ENCODE data around the gene CCNA2.
A peak's percentile ranks its signal among the peaks of the same experiment; 100 is the strongest.

The CCNA2 gene

DNA sequence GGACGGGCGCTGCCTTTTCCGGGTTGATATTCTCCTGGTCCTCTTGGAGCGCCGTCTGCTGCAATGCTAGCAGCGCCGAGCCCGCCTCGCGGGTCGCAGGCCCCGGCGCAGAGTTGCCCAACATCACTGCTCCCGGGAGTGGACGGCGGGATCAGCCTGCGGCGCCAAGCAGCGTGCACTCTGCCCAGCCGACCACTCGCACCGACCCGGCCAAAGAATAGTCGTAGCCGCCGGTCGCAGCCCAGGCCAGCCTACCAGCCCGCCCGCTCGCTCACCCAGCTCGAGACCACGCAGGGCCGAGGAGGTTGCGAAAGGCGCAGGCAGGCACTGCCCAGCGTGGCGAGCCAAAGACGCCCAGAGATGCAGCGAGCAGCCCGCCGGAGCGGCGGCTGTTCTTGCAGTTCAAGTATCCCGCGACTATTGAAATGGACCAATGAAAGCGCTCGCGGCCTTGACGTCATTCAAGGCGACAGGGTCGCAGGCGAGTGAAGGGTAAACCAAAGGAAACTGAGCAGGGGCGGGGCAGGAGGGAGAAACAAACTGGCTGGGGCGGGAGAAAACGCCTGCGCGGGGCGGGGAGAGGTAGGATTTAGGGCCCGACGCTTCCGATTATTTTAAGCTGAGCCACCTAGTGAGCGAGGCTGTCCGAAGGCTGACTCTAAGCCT, at the start of gene CCNA2:
Gene CCNA2 (minus strand): TSS at position 379 of the 666 bp plus-strand sequence. CDS start 255 bp downstream, at position 124.
- peak; percentile 97 for DNase-seq (ENCODE audit: low spot score)

DNA sequence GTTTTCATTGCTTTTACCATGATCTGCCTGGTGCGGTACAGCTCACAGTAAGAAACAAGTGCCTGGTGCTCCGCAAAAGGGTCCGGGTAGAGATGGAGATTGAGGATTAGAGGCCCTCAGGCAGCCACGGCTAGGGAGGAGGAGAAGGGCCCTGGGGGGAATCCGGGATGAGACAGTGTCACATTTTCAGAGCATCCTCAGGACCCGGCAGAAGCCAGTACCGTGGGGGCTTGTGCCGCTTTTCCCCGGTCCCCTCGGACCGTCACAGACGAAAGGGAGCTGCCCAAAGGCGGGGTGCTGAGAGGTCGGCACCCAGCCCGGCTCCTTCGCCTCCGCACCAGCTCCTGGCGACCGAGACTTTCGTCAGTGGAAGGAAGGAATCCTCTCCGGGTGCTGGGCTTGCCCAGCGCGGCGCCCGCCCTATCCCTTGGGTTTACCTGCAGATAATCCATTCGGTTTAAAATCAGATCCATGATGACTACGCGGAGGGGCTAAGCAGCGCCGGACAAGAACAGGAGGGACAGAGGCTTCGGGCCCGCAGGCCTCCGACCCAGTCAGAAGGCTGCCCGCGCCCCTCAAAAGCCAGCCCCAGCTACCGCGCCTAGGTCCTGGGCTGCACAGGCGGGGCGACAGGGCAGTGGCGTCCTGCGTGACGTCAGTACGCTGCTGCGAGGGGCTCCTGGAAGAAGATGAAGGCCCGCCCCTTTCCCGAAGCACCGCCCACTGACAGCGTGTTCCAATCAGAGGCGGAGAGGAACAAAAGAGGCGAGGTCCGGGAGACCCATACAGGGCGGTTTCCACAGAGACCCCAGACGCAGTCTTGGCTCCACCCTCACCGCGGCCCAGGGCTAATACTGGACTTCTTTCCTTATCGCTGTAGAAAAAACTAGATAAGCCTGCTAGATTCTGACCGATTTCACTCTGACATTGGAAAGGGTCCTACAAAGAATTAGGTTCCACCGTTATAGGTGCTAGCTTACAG, 46.4 kb upstream of the CCNA2 start, which contains the start of gene BBS7:
Gene BBS7 (minus strand): TSS at position 634 of the 982 bp plus-strand sequence. CDS start 161 bp downstream, at position 473.
- DNase-seq (ENCODE audit: low spot score) = peak; percentile 96

- no peak for DNase-seq (ENCODE audit: low spot score)
These were observed 40.1 kb upstream of the CCNA2 start for GRCh38 chr4:121863799-121864198.

- no peak for DNase-seq (ENCODE audit: low spot score)
These were observed 37.7 kb upstream of the CCNA2 start for GRCh38 chr4:121861426-121861825.

- no peak for DNase-seq (ENCODE audit: low spot score)
These were observed 36.4 kb upstream of the CCNA2 start for GRCh38 chr4:121860121-121860520.

GRCh38 chr4:121851354-121851753, 27.7 kb upstream of the CCNA2 start:
- no peak for DNase-seq (ENCODE audit: low spot score)

- no peak for DNase-seq (ENCODE audit: low spot score)
These were observed 23.0 kb upstream of the CCNA2 start for GRCh38 chr4:121846662-121847061.

DNA sequence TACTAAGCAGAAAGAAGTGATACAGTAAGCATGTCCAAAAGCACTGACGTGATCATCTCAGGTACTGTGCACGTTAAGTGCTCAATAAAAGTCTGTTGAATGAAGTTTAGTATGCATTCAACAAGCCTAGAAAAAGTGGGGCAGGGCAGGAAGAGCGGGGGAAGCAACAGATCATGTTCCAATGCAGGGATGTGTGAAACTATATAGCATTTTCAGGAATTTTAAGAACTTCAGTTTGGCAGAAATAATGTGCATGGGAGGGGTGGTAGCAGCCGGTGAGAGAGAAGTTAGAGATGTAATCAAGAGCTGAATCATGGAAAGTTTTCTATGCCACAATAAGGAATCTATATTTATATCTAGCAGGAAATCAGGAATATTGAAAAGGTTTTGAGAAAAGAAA, 19.2 kb upstream of the CCNA2 start:
- no peak for DNase-seq (ENCODE audit: low spot score)

DNA sequence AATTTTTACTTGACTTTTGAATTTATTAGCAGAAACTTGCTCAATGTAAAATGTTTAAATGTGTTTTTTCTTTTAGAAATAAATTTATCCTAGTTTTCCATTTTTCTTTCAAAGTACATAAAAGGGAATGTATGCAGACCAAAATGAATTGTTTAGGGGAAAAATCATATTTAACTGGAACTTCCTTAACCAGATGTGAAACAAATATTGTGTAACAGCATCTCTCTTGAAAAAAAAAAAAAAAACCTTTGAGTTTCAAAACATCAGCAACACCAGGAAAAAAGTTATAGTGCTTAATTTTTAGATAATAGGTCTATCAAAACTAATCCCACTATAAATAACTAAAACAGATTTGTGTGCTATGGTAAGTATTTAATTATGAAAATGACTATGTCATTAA, 14.5 kb upstream of the CCNA2 start:
- DNase-seq (ENCODE audit: low spot score) = no peak

DNA sequence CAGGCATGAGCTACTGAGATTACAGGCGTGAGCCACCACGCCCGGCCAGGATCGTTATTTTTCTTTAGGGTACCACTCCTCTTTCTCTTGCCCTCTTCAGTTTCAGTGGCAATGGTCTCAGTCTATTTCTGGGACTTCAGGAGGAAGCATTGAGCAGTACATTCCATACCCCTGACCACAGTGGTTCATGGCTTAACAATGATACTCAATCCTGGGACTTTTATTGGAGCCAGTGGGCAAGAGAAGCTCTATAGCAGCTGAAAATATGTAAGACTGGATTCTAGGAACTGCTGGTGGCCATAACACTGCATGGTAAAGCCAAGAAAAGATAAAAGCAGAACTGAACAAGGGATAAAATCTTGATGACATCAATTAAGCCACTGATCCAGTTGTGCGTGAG, 5.8 kb upstream of the CCNA2 start:
- DNase-seq (ENCODE audit: low spot score) = no peak

GRCh38 chr4:121827853-121828252, 4.2 kb upstream of the CCNA2 start:
- no peak for DNase-seq (ENCODE audit: low spot score)

- no peak for DNase-seq (ENCODE audit: low spot score)
These were observed 1.3 kb upstream of the CCNA2 start for GRCh38 chr4:121824950-121825349.

DNA sequence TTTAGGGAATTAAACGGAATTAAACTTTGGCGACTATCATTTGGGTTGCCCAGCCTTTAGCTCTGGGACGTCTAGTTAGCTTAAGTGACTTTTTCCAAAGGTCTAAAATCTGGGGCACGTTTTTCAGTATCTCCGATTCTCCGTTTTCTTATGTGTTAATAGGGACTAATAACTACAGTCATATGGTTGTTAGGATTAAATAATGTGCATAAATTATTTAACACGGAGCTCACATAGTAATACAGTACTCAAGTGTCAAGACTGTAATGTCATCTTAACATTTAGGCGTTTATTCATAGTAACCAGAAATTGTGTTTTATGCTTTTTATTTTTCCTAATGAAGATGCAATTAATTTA, 466 bp upstream of the CCNA2 start:
- no peak for DNase-seq (ENCODE audit: low spot score)

GRCh38 chr4:121822796-121823504, 733 bp downstream of the CCNA2 start:
- peak; percentile 32 for DNase-seq (ENCODE audit: low spot score)

DNA sequence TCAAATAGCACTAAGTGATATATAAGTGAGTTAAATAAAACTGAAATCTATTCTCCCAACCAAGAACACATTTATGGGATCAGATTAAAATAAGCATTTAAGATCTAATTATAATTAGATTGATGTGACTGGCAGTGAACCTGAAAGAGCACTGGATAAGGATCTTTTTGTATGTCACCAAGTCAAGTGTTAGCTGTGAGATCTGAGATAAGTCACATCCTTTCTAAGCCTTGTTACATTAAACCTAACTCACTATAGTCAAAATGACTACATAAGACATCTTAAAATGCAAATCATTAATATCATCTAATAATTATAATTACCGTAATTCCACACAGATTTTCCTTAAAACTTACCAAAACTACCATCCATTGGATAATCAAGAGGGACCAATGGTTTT, 1.6 kb downstream of the CCNA2 start:
- no peak for DNase-seq (ENCODE audit: low spot score)

- DNase-seq (ENCODE audit: low spot score) = no peak
These were observed 4.3 kb downstream of the CCNA2 start for GRCh38 chr4:121819216-121819965.

DNA sequence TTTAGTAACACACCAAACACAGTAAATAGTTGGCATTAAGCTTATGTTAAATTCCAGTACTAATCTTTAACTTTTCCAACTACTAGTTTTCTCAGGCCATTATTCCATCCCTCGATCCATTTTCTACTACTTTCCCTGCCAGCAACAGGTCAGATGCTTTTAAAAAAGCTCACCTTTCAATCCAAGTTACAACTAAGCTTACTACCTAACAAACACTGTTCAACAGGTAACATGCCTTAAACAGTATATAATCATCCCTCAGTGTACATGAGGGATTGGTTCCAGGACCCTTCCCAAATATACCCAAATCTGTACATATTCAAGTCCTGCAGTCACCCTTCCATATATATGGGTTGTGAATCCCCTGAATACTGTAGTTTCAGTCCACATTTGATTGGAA, 5.5 kb downstream of the CCNA2 start:
- DNase-seq (ENCODE audit: low spot score) = no peak

DNA sequence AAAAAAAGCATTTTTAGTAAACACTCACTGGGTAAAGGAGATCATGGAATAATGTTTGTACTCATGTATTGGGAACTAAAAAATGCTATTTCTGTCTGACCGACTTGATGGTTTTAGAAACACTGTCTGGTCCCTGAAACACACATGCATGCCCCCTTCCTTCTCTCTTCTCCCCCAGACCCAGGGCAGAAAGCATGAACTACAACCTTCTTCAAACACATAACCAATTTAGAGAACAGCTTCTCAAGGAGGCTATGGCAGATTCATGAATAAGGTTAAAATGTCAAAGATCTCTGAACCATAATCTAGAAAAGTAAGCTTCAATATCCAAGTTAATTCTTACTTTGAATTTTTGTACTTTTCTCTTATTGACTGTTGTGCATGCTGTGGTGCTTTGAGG, 6.0 kb downstream of the CCNA2 start:
- no peak for DNase-seq (ENCODE audit: low spot score)

DNA sequence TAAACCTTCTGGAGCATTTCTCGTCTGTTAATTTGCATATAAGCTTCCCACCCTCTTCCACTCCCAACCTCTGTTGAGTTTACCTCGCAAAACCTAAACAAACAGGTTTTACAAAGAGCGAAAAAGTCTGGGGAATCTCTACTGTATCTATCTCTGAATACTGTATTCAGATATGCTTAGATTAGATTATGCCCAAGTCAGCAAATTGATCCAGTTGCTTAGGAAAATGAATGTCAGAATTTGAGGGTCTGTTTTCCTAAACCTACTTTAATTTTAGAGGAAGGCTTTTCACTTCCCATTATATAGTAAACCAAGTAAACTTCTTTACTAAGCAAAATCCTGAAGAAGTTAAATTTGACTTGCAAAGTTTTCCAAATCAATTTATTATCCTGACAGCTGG, 6.7 kb downstream of the CCNA2 start:
- no peak for DNase-seq (ENCODE audit: low spot score)

DNA sequence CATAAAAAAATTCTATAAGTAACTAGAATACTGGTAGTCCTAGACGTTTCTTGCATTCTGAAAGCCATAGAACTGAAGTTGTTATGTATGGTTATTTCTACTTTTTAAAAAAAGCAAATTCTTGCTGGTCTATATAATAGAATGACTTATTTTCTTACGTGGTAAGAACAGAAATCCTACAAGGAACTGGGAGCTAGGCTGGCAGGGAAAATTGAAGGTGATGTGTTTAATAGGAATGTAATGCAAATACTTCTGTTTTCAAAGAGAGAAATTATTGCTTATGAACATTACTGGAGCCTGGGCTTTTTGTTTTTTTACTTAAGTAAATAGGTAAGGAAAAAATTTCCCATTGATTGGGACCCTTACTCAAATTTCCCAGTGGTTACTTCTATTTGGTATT, 8.9 kb downstream of the CCNA2 start:
- no peak for DNase-seq (ENCODE audit: low spot score)

DNA sequence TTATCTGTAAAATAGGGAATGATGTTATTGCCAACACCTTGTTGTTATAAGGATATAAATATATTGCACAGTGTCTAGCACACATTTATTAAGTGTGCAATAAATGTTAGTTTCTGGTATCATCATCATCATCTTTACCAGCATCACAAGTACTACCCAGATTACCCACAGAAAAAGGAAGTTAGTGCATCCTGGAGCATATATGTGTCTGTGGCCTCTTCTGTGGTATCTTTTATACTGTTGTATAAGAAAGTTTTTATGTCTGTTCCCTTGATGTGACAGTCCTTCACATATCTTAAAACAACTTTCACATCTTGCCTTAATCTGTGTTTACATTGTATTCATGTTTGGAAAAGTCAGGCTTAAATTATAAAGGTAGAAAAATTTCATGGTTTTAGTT, 12.6 kb downstream of the CCNA2 start:
- no peak for DNase-seq (ENCODE audit: low spot score)

GRCh38 chr4:121806411-121806810, 17.3 kb downstream of the CCNA2 start:
- no peak for DNase-seq (ENCODE audit: low spot score)

All from CD4-positive, alpha-beta T cell treated with Interleukin-2 at 100 ng/mL for 4 hours (primary cell).